ENCODE results near the gene BTF3L4. TPM values are rescaled to one million over a fixed set of nuclear protein-coding genes. Genes with fewer than 3 reads are reported as not detected.

BTF3L4 gene
- total RNA-seq, 1 donor from 2014 or later, result 288 TPM

- Mint-ChIP-seq H3K4me1 (peaks cover 25% of the 10 kb centered on the region), H3K27me3 (ENCODE audit: insufficient read depth, low read depth) (no peaks in the 10 kb centered on the region), H3K9me3 (no peaks in the 10 kb centered on the region), H3K36me3 (peaks cover 9% of the 10 kb centered on the region), H3K4me3 (peak overlapping the region; percentile 94), H3K27ac (peak overlapping the region; percentile 79)
- Histone ChIP-seq H3K4me3 (peak overlapping the region; percentile 90), H3K36me3 (no peaks in the 10 kb centered on the region), H3K79me2 (ENCODE audit: low read depth) (peaks cover 33% of the 10 kb centered on the region), H4K20me1 (ENCODE audit: low read depth) (peaks cover 22% of the 10 kb centered on the region), H3K27ac (no peak overlapping the region), H3F3A (ENCODE audit: low read depth) (peaks cover 14% of the 10 kb centered on the region), H3K9me3 (ENCODE audit: low read depth) (no peaks in the 10 kb centered on the region), H3K4me1 (peaks cover 10% of the 10 kb centered on the region), H2AFZ (replicated peaks) (peak overlapping the region; percentile 81), H3K27me3 (no peaks in the 10 kb centered on the region), H3K4me2 (peak overlapping the region; percentile 100), H3K9ac (no peak overlapping the region)
- DNase-seq (ENCODE audit: low spot score), result no peak
- TF ChIP-seq CTCF (IDR thresholded peaks at IDR 0.05) (no peak), EZH2phosphoT487 (IDR thresholded peaks at IDR 0.05) (no peak), EZH2 (IDR thresholded peaks at IDR 0.05) (no peak)
Observed at GRCh38 chr1:52034050-52034384, 22.1 kb upstream of the BTF3L4 start.

- no peaks in the 10 kb centered on the region for H3K27me3 Mint-ChIP-seq (ENCODE audit: insufficient read depth, low read depth)
- peaks cover 16% of the 10 kb centered on the region for H3K79me2 ChIP-seq (ENCODE audit: low read depth)
- DNase-seq (ENCODE audit: low spot score), result no peak
- H3K36me3 Mint-ChIP-seq, result peaks cover 2% of the 10 kb centered on the region
- H3K4me1 Mint-ChIP-seq, result peaks cover 12% of the 10 kb centered on the region
- H2AFZ ChIP-seq (replicated peaks), result no peak overlapping the region
- H3K4me1 ChIP-seq, result peaks cover 5% of the 10 kb centered on the region
- no peak overlapping the region for H3K9ac ChIP-seq
- TF ChIP-seq EZH2 (IDR thresholded peaks at IDR 0.05), result no peak
- no peak for TF ChIP-seq EZH2phosphoT487 (IDR thresholded peaks at IDR 0.05)
- no peak for TF ChIP-seq CTCF (IDR thresholded peaks at IDR 0.05)
- H3K36me3 ChIP-seq, result peaks cover 4% of the 10 kb centered on the region
- H3K9me3 Mint-ChIP-seq, result no peaks in the 10 kb centered on the region
- H3K27ac Mint-ChIP-seq, result no peak overlapping the region
- no peak overlapping the region for H3K4me2 ChIP-seq
- peaks cover 14% of the 10 kb centered on the region for H3F3A ChIP-seq (ENCODE audit: low read depth)
- H3K9me3 ChIP-seq (ENCODE audit: low read depth), result no peaks in the 10 kb centered on the region
- H3K27ac ChIP-seq, result no peak overlapping the region
- peaks cover 11% of the 10 kb centered on the region for H4K20me1 ChIP-seq (ENCODE audit: low read depth)
- H3K4me3 Mint-ChIP-seq, result no peak overlapping the region
- H3K27me3 ChIP-seq, result no peaks in the 10 kb centered on the region
- no peak overlapping the region for H3K4me3 ChIP-seq
Observed at GRCh38 chr1:52037402-52037814, 18.7 kb upstream of the BTF3L4 start.

- Histone ChIP-seq H3K4me2 (no peak overlapping the region), H3K27ac (no peak overlapping the region), H3K4me1 (no peaks in the 10 kb centered on the region), H3K79me2 (ENCODE audit: low read depth) (peaks cover 16% of the 10 kb centered on the region), H3K4me3 (no peak overlapping the region), H3K27me3 (no peaks in the 10 kb centered on the region), H3K9ac (no peak overlapping the region), H2AFZ (replicated peaks) (no peak overlapping the region), H4K20me1 (ENCODE audit: low read depth) (peaks cover 6% of the 10 kb centered on the region), H3F3A (ENCODE audit: low read depth) (peaks cover 14% of the 10 kb centered on the region), H3K36me3 (peaks cover 4% of the 10 kb centered on the region), H3K9me3 (ENCODE audit: low read depth) (no peaks in the 10 kb centered on the region)
- no peak overlapping the region for H3K4me3 Mint-ChIP-seq
- no peak overlapping the region for H3K27ac Mint-ChIP-seq
- TF ChIP-seq CTCF (IDR thresholded peaks at IDR 0.05), result no peak
- TF ChIP-seq EZH2phosphoT487 (IDR thresholded peaks at IDR 0.05), result no peak
- no peak for TF ChIP-seq EZH2 (IDR thresholded peaks at IDR 0.05)
- no peaks in the 10 kb centered on the region for H3K27me3 Mint-ChIP-seq (ENCODE audit: insufficient read depth, low read depth)
- H3K4me1 Mint-ChIP-seq, result peaks cover 7% of the 10 kb centered on the region
- H3K9me3 Mint-ChIP-seq, result no peaks in the 10 kb centered on the region
- peaks cover 2% of the 10 kb centered on the region for H3K36me3 Mint-ChIP-seq
- DNase-seq (ENCODE audit: low spot score), result no peak
Observed at GRCh38 chr1:52037909-52038308, 18.2 kb upstream of the BTF3L4 start.

Data from neural progenitor cell (in vitro differentiated cells).